Kidney glomerular epithelial cell (primary cell): ENCODE data around the gene SORCS2.

Experiments used
- DNase-seq: peaks from one replicate; lab custom pipeline; 2025; lab: John Stamatoyannopoulos, UW

The SORCS2 gene

DNA sequence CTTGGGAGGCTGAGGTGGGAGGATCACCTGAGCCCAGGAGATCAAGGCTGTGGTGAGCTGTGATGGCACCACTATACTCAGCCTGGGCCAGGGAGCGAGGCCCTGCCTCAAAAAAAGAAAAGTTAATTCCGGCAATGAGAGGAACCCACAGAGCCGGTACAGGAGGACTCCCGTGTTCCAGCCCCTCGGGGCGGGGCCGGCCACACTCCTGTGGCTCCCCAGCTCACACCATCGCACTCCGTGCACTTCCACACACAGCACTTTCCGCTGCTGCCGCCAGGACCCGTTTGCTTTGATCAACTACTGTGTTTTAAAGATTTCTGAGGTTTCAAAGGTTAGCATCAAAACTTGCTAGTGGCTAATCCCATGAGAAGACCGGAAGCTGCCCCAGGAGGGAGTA lies 575.6 kb downstream of the SORCS2 start:
- no peak for DNase-seq

DNA sequence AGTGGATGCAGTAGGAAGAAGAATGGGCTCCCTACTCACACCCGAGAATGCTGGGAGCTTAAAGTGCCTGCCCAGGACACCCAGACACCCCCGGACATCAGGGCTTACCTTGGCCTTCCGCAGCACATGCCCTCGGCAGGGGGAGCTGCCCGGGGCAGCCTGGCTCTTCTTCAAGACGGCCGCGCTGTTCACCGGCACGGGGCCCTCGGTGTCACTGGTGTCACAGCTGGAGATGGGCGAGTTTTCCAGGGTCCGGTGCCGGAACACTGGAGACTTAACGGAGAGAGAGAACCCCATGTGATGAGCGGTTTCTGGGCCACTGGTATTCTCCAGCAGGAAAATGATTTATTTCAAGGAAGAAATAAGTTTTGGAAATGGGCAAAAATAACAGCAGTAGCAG lies 576.4 kb downstream of the SORCS2 start:
- no peak for DNase-seq

DNA sequence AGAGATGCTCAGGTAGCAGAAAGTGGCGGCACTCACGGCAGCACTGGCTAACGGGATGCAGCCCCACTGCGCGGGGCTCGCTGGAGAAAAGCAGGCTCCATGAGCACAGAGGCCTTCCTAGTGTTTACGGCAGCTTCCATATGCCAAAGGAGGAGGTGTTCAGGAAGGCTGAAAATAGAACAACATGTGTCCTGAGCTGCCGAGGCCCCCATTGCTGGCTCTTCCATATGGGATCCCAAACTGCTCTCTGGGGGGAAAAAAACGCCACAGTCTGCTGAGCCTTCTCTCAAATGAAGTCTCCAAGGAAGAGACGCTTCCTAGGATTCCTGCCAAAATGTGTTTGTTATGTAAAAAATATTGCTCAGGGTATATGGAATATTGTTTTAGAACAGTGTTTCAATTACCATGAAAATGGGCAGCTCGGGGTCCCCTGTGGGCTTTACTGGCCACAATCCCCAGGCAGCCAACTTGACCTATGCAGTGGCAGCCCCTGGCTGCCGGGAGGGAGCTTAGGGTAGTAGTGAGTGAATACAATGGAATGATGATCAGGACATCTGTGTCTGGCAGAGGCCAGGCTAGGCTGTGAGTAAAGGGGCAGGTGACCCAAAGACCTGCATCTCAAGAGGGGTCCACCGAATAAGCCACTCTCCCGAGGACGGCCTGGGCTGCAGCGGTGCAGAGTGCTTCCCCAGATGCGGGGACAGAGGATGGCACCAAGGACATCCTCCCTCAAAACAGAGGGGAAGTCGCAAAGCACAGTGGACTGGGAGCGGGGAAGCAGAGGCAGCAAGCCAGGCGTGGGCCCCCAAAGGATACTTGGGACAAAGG lies 577.3 kb downstream of the SORCS2 start:
- no peak for DNase-seq

DNA sequence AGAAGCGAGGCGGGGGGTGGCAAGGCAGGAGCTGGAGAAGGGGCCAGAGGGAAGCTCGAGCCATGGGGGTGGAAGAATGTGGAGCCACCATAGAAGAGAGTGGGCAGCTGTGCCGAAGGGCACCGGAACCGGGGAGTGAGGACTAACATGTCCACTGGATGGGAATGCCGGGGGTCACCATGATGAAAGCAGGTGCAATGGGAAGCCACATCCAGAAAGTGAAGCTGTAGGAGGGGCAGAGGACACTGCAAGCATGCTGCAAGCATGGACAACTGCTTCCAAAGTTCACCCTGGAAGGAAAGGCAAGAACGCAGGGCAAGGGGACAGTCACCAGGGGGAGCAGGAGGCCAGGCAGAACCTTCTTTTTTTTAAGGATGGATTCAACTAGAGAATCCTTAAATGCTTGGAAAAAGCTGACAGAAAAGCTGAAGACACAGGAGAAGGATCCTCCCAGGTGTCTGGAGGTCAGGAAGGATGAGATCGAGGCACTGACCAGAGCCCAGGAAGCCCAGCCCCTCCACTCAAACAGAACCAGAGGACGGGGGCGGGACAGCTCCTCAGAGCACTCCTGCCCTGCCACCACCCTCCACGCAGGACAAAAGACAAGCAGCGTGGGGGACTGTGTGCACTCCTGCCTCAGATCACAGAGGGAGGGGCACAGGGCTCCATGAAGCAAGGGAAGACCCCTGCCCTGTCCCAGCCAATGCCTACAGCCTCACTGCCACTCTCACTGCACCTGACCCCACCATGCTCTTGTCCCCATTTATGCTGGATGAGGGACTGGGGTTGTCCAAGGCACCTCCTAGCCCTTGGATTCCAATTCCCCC lies 578.1 kb downstream of the SORCS2 start:
- DNase-seq = no peak

DNA sequence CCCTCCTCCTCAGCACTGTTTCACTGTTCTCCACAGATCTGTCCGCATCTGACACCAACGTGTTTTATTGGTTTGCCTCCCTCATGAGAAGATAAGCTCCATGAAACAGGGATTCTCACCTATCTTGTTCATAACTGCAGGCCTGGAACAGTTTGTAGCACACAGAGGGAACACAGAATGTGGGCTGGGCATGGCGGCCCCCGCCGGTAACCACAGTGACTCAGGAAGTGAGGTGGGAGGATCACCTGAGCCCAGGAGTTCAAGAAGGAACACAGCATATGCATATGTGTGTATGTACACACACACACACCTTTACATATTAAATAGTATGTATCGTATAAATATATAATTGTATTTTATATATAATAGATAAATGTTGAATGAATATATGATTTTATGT lies 578.7 kb downstream of the SORCS2 start:
- no peak for DNase-seq

DNA sequence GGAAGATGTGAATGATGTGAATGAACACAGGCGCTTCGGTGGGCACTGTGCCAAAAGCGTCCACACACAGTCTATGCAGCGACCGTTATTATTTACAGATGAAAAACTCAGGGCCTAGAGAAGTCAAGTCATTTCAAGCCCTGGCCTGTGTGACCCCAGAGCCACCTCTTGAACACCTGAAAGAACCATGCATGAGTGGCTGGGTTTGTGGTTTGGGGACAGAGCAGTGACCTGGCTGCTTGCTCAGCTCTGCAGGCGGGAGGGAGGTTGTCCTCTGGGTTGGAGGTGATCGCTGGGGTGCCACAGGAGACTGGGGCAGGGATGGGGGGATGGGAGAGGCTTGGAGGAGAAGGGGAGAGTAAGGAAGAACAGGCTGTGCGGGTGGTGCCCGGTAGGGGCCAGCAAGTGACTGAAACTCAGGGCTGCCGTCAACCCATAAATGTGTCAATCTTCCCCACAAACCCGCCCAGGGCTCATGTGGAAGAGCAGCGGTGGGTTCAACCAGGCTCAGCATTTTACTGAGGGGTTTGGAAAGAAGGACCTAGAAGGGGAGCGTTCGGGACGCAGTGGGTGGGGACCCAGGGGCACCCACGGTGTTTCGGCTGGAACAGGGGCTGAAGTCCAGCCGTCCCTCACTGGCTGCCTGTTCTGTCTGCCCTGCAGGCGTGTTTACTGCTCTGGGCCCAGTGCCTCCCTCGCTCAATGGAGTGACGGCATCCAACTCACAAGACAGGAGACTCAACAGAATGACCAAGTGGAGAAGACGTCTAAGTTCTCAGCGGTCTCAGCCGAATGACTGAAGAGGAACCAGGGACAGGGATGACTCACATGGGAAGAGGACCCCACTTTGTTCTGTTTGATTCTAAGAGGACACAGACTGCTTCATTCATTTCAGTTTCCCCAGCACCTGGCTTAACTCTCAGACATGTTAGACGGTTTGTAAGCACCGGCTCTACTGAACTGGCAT lies 579.5 kb downstream of the SORCS2 start:
- DNase-seq = no peak

DNA sequence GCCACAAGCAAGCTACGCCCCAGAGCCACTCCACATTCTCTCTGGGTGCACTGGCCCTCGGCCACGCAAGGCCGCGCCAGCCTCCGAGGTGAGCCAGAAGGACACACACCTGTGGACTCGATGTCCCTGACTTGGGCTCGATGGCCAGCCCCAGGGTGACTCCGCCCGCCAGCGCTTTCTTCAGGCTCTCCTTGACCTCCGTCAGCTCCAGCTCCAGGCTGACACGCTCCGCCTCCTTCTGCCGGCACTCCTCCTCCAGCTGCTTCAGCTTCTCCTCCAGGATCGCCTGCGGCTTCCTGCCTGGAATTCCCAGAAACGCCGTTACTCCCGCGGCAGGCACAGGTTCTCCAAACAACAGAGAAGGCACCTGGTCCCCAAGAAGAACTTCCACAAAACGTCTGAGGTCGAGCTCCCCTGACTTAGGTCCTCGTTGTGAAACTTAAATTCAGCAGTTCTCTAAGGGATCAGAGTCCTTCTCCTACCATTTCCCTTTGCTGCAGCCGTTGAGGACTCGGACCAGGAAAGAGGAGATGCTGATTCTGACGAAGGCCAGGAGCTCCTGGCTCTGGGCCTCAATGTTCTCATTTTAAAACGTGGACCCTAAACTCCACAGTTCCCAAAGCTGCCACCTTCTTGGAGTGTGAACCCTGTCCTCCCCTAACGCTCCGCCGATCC lies 580.5 kb downstream of the SORCS2 start:
- DNase-seq = peak; percentile 34

DNA sequence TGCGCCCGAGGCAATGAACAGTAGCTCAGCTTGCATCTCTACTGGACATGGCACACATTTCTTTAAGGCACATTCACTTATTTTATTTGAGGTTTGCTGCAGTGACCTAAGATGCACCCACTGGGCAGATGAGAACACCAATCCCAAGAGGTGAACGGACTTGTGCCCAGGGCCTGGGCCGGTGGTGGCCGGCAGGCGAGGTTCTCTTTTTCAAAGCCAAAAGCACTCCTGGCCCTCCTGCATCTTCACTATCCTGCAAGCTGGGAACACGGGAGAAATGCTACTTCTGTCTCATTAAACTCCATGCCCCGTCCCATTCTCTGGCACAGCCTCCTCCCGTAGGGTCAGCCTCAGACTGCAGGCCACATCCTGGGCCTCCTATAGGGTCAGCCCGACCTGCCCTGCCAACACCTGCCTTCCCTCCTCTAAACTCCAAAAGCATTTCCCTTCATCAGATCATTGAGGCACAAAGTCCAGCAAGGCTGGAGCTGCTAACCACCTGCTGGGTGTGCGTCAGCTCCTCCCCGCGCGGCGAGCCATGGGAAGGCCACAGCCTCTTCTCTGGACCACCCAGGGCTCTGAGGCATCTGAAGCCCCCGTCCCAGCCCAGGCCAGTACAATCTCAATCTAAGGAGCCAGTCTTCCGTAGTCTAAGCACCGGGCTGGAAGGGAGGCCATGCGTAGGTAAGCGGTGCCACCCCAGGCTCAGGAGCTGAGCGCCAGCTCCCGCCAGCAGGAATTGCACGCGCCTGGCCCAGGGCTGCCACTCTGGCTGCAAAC lies 581.3 kb downstream of the SORCS2 start:
- no peak for DNase-seq

DNA sequence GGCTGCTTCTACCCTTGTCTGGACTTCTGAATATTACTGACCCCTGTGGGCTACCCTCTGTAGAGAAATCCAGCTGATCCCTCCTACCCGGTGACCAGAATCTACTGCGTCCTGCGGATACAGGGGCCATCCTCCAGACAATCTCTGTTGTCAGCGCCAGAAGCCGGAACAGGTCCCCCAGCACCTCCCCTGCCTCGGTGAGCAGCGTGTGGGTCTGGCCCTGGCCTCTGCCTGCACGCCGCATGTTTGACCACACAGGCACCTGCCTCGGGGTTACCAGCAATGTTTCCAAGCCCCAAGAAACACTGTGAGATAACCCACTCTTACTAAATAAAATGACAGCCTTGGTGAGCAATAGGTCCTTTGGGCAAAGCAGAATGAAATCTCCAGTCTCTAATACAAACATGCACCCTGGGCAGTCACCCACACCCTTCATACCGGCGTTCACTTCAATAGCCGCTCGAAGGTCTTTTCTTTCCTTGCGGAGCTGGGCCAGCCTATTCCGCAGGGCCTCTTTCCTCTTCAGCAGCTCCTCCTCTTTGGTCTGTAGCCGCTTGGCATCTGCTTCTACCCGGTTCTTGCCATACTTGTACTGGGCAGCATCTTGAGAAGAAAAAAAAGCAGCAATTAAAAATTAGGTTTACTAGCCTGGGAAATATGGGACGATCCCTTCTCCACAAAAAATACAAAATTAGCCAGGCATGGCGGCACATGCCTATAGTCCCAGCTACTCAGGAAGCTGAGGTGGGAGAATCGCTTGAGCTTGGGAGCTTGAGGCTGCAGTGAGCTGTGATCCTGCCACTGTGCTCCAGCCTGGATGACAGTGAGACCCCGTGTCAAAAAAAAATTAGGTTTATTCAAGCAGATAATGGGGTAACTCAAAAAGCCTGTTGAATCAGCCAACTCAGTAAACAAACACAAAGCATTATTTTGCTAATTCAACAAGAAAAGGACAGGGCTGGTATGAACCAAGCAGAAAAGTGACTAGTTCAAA lies 582.3 kb downstream of the SORCS2 start:
- no peak for DNase-seq

DNA sequence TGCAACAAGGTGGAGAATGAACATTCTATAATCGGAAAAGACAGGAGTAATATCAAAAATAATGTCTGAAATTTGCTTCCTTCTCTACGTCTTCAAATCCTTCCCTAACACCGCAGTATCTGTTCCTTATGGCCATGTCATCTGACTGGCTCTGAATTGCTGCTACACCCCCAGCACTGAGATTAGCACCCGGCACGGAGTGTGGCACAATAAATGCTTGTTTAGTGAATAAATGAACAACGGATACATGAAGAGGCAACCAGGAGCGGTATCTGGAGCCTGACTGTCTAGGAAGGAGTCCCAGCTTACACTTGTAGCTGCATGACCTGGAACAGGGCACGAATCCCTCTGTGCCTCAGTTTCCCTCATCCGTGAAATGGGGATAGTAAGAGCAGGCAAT lies 583.1 kb downstream of the SORCS2 start:
- no peak for DNase-seq

DNA sequence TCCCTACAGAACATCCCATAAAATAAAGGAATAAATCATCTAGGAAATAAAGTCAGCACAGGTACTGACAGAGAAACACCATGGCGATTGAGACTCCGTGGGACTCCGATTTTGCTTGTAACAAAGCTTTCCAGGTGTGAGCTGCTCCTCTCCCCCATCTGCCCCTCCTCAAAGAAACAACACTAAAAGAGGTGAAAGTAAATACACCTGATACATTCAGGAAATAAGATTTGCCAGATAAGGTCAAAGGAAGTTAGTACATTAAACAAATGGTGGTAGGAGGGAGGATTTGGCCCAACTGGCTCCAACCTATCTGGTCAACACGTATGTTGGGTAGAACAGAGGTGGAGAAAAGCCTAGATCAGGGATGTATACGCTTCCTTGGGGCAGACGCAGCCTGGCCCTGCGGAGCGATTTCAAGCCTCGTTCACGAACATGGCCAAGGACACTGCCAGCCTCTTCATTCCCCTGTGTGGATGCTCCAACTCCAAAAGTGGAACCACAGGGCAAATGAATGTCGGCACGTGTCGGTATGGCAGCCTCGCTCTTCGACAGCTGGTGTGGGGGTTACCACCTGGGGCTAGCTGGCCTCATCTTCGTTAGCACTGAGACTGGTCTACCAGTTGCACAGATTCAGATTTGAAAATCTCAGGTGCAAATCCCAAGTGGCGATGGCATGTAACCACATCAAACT lies 584.8 kb downstream of the SORCS2 start:
- no peak for DNase-seq

DNA sequence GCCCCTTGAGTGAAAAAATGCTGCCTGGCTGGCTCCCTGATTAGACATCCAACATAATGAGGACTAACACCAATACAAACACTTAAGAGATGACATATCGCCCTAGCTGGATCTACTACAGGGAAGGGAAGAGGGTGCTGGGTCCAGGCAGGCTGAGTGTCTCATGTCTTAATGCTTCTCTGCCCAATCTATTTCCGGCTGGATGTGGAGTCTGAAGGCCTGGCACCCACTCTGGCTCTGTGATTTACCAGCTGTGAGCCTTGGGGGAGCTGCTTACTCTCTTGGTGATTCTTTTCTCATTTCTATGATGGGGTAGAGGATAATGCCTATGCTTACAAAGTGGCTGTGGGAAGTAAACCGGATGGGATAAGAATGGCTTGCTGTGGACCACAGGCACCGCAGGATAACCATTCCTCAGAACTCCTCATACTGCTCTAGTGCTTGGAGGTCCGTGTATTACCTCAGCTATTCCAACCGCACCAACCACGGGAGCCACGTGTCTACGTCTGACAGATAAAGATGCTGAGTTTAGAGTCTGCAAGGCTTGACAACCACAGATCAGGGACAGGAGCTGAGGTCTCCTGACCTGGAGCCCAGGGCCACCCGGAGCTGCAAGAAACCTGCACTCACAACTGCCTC lies 585.7 kb downstream of the SORCS2 start:
- DNase-seq = no peak

DNA sequence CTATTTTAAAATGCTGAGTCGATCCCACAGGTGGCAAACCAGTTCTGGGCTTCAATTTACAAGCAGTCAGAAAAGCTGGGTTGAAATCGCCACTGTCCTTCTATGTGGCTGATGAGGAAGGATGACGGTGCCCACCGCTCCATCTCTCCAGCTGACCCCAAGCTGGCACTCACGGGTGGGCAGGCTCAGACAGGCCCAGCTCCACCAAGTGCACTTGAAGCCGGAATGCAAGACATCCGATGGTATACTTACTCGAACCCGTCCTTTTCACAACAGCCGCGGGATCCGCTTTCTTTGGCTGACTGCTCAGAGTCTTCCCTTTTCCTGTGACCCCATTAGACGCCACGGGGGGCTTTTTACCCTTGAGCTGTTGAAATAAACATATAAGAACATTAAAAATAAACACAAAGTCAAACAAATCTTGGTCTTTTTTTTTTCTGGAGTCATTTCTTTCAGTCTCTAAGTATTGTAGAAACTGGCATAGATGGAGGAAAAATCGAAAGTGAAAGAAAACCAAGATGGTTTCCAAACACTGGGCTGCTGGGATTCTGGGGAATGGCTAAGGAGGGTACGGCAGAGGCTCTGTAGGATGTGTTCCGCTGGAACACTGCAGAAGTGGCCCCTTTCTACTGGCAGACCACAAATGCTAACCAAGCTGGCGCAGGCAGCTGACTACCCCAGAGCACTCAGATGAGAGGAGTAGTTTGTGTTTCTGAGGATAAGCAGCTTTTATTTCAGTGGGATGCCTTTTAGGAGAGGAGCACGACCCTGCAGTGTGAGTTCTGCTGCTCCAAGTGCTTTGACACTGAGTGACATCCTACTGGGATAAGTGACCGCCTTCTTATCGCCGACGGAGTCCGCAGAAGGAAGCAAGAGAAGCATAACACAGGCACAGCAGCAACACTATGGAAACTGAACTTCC lies 586.4 kb downstream of the SORCS2 start:
- no peak for DNase-seq

DNA sequence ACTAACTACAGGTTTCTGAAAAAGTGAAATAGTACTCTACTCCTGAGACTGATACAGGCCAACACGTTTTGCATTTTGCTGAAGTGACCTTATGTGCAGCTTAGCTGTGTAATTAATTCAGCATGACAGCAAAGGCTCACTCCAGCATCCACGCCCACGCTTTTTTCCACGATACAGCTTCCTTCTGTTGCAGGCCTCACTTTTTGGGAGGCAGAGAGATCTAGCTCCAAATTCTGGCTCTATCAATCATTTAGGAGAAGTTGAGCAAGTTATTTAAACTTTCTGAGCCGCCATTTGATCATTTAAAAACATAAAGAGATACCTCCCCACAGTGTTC lies 587.1 kb downstream of the SORCS2 start:
- DNase-seq = no peak

DNA sequence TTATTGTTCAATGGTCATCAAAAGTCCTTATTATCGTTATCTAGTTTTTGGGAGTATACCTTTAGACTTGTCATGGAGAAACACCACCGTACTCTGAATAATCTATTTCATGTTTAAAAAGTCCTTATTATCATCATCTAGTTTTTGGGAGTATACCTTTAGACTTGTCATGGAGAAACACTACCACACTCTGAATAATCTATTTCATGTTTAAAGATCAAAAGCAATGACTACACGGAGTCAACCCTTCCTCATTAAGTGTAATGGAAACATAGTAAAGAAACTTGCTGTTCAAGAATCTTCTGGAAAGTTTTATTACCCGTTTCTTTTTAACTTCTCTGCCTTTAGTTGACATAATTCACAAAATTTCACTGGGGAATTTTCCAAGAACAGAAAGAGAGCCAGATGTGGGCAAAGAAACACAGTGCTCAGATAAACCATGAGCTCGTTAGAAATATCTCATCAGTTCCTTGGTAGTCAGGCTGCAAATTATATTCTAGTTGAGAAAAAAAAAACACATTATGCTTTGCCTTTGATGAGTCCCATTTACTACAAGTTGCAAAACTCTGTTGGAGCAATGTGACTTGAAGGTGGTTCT lies 588.5 kb downstream of the SORCS2 start:
- DNase-seq = no peak

DNA sequence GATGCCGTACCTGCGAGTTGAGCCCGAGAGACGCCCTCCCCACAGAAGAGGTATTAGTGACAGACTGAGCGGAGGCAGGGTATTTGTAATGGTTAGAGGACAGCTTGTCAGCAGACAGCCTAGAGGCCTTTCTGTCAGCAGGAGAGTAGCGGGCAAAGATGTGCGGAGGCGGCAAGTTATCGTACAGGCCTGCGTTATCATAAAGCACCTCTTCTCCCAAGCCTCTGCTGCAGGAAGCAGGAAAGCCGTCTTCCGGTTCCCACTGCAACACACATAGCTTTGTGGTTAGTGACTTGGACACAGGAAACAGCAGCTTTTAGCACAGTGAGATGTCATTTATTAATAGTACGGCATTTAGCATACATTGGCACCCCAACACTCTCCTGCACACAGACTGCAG lies 589.0 kb downstream of the SORCS2 start:
- no peak for DNase-seq

DNA sequence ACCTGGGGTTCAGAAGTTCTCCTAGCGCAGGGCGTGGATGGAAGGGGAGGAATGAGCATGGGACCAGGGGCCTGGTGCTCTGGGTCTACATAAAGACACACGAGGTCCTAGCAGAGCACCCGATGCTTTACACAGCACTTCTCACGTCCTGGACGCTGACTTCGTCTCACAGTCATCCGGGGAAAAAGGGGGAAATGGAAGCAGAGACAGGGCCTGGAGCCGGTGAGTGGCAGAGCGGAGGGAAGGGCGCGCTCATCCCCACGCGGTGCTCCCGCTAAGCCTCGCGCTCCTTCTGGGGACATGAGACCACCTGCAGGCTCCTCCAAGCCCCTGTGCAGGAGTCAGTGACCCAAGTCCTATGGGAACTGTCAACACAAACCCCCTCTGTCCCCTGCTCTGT lies 589.7 kb downstream of the SORCS2 start:
- DNase-seq = no peak
